ENCODE data around the gene GPR78. TPM values are rescaled to one million over a fixed set of nuclear protein-coding genes. Genes with fewer than 3 reads are reported as not detected.

GPR78 gene
- total and polyA plus RNA-seq, 2 donors (not counting 1 experiment from before 2014, with no cell fraction given), result 0.20 to 0.33 TPM

DNA sequence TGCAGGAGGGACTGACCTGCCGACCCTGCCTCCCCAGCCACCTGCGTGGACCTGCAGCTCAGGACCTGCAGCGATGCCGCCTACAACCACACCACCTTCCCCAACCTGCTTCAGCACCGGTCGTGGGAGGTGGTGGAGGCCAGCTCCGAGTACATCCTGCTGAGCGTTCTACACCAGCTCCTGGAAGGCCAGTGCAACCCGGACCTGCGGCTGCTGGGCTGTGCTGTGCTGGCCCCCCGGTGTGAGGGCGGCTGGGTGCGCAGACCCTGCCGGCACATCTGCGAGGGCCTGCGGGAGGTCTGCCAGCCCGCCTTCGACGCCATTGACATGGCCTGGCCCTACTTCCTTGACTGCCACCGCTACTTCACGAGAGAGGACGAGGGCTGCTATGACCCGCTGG, 20.9 kb downstream of the GPR78 start:
- no peak for TF ChIP-seq EZH2 (IDR thresholded peaks at IDR 0.05; ENCODE audit: low read length, missing control alignments)
- TF ChIP-seq, protein P1, sequence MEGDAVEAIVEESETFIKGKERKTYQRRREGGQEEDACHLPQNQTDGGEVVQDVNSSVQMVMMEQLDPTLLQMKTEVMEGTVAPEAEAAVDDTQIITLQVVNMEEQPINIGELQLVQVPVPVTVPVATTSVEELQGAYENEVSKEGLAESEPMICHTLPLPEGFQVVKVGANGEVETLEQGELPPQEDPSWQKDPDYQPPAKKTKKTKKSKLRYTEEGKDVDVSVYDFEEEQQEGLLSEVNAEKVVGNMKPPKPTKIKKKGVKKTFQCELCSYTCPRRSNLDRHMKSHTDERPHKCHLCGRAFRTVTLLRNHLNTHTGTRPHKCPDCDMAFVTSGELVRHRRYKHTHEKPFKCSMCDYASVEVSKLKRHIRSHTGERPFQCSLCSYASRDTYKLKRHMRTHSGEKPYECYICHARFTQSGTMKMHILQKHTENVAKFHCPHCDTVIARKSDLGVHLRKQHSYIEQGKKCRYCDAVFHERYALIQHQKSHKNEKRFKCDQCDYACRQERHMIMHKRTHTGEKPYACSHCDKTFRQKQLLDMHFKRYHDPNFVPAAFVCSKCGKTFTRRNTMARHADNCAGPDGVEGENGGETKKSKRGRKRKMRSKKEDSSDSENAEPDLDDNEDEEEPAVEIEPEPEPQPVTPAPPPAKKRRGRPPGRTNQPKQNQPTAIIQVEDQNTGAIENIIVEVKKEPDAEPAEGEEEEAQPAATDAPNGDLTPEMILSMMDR (conservative IDR thresholded peaks at IDR 0.05 in 1 of 2, IDR thresholded peaks at IDR 0.05 in 1 of 2; ENCODE audit: low read depth in 1 of 2, low read length in 2 of 2), result no peak
- Histone ChIP-seq H2AFZ (ENCODE audit: low read length) (no peak overlapping the region), H3K9ac (ENCODE audit: insufficient read depth, low read length) (no peak overlapping the region), H3K36me3 (ENCODE audit: control insufficient read depth, insufficient read depth, low read length) (peaks cover 3% of the 10 kb centered on the region), H3K79me2 (ENCODE audit: control insufficient read depth, insufficient read depth, low read length) (no peaks in the 10 kb centered on the region), H3K9me3 (ENCODE audit: control insufficient read depth, insufficient read depth, low read depth, low read length) (no peaks in the 10 kb centered on the region), H3K4me3 (replicated peaks in 1 of 4; ENCODE audit: control extremely low read depth in 1 of 4, insufficient read depth in 1 of 4, low read depth in 3 of 4, low read length in 4 of 4) (no peak overlapping the region), H3K4me2 (ENCODE audit: extremely low read depth, insufficient read depth, low read length) (no peak overlapping the region), H3K27ac (ENCODE audit: insufficient read depth, low read length) (no peak overlapping the region), H4K20me1 (ENCODE audit: control insufficient read depth, extremely low read depth, insufficient read depth, low read length) (no peaks in the 10 kb centered on the region), H3K4me1 (ENCODE audit: control insufficient read depth, extremely low read depth, insufficient read depth, low read length) (no peaks in the 10 kb centered on the region), H3K27me3 (ENCODE audit: control insufficient read depth, insufficient read depth, low read length) (no peaks in the 10 kb centered on the region)
- no peak for DNase-seq (ENCODE audit: low read depth in 2 of 2)

DNA sequence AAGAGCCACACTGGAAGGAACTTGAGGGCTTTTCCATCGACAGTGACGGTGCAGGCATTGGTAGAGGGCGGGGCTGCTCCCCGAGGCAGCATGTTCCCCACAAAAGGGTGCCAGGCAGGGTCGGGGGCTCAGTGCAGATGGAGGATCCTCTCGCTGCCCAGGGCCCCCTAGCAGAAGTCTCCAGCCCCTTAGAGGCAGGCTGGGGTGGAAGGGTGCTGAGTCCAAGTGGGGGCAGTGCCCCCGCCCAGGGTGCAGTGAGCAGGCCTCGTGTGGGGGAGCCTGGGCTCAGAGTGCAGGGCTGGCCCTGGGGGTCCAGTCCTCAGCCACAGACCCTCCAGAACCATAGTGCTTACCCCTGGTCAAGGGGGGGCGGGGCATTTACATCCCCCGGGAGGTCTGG, 21.4 kb downstream of the GPR78 start:
- peaks cover 3% of the 10 kb centered on the region for H3K36me3 ChIP-seq (ENCODE audit: control insufficient read depth, insufficient read depth, low read length)
- H3K4me1 ChIP-seq (ENCODE audit: control insufficient read depth, extremely low read depth, insufficient read depth, low read length), result no peaks in the 10 kb centered on the region
- no peak overlapping the region for H3K27ac ChIP-seq (ENCODE audit: insufficient read depth, low read length)
- H2AFZ ChIP-seq (ENCODE audit: low read length), result no peak overlapping the region
- no peak for DNase-seq (ENCODE audit: low read depth in 2 of 2)
- H3K4me2 ChIP-seq (ENCODE audit: extremely low read depth, insufficient read depth, low read length), result no peak overlapping the region
- no peaks in the 10 kb centered on the region for H3K27me3 ChIP-seq (ENCODE audit: control insufficient read depth, insufficient read depth, low read length)
- TF ChIP-seq, protein P1 (conservative IDR thresholded peaks at IDR 0.05 in 1 of 2, IDR thresholded peaks at IDR 0.05 in 1 of 2; ENCODE audit: low read depth in 1 of 2, low read length in 2 of 2), result no peak
- no peak for TF ChIP-seq EZH2 (IDR thresholded peaks at IDR 0.05; ENCODE audit: low read length, missing control alignments)
- no peaks in the 10 kb centered on the region for H3K9me3 ChIP-seq (ENCODE audit: control insufficient read depth, insufficient read depth, low read depth, low read length)
- H3K4me3 ChIP-seq (replicated peaks in 1 of 4; ENCODE audit: control extremely low read depth in 1 of 4, insufficient read depth in 1 of 4, low read depth in 3 of 4, low read length in 4 of 4), result no peak overlapping the region
- H3K79me2 ChIP-seq (ENCODE audit: control insufficient read depth, insufficient read depth, low read length), result no peaks in the 10 kb centered on the region
- H4K20me1 ChIP-seq (ENCODE audit: control insufficient read depth, extremely low read depth, insufficient read depth, low read length), result no peaks in the 10 kb centered on the region
- no peak overlapping the region for H3K9ac ChIP-seq (ENCODE audit: insufficient read depth, low read length)

DNA sequence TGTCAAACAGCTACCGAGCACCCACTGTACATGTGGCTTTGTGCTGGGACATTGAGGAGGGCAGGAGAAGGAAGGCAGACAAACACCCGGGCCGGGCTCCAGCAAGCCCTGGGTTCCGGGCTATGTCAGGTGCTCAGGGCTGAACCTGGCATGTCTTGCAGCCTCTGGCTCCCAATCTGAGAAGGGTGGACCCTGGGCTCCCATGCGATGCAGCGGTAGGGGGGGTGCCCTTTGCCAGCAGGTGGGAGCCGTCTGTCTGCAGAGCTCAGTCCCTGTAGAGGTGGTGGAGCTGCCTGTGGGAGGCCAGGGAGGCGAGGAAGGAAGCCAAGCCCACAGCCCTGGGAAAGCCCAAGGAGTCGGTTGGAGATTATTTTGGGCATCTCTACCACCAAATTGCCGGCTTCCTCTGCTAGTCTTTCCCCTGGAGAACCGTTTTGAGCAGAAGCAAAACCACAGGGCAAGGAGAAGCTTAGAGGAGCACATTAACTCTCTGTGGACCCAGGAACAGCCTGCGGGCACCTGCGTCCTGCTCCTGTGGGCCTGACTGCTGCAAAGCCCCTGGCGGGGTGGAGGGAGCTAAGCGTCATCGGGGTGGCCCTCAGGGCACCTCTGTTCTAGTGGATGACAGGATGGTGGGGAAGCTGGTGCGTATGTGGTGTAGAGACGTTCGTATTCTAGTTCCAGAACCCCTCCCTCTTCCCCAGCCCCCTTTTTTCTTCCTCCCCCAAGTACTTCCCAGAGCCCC, 22.7 kb downstream of the GPR78 start:
- no peaks in the 10 kb centered on the region for H3K4me1 ChIP-seq (ENCODE audit: control insufficient read depth, extremely low read depth, insufficient read depth, low read length)
- no peaks in the 10 kb centered on the region for H3K79me2 ChIP-seq (ENCODE audit: control insufficient read depth, insufficient read depth, low read length)
- H3K9ac ChIP-seq (ENCODE audit: insufficient read depth, low read length), result no peak overlapping the region
- no peak overlapping the region for H3K27ac ChIP-seq (ENCODE audit: insufficient read depth, low read length)
- H3K4me2 ChIP-seq (ENCODE audit: extremely low read depth, insufficient read depth, low read length), result no peak overlapping the region
- H3K36me3 ChIP-seq (ENCODE audit: control insufficient read depth, insufficient read depth, low read length), result peaks cover 3% of the 10 kb centered on the region
- H3K4me3 ChIP-seq (replicated peaks in 1 of 4; ENCODE audit: control extremely low read depth in 1 of 4, insufficient read depth in 1 of 4, low read depth in 3 of 4, low read length in 4 of 4), result no peak overlapping the region
- H3K9me3 ChIP-seq (ENCODE audit: control insufficient read depth, insufficient read depth, low read depth, low read length), result no peaks in the 10 kb centered on the region
- no peaks in the 10 kb centered on the region for H3K27me3 ChIP-seq (ENCODE audit: control insufficient read depth, insufficient read depth, low read length)
- no peak for DNase-seq (ENCODE audit: low read depth in 2 of 2)
- H2AFZ ChIP-seq (ENCODE audit: low read length), result no peak overlapping the region
- H4K20me1 ChIP-seq (ENCODE audit: control insufficient read depth, extremely low read depth, insufficient read depth, low read length), result no peaks in the 10 kb centered on the region
- TF ChIP-seq, protein P1 (conservative IDR thresholded peaks at IDR 0.05 in 1 of 2, IDR thresholded peaks at IDR 0.05 in 1 of 2; ENCODE audit: low read depth in 1 of 2, low read length in 2 of 2), result no peak
- TF ChIP-seq EZH2 (IDR thresholded peaks at IDR 0.05; ENCODE audit: low read length, missing control alignments), result no peak

All from fibroblast of lung (primary cell).